Fibroblast of lung (primary cell): ENCODE data around the gene EIF4G2. TPM values are rescaled to one million over a fixed set of nuclear protein-coding genes. Genes with fewer than 3 reads are reported as not detected.
A peak's percentile ranks its signal among the peaks of the same experiment; 100 is the strongest.
"Not testable (repeated sequence)": the region's sequence is repeated elsewhere in the genome, so short reads cannot be mapped to it uniquely, and the experiment has no call there.

ENCODE experiments used
- DNase-seq, 2 donors: peaks; one replicate each; pipeline versions ENCODE4 v3.0.0 to v3.0.0-alpha.2; 2010; ENCODE audit warnings: low read depth in 2 of 2
- H2AFZ ChIP-seq: 2 replicates; pipeline ENCODE4 v1.5.1; 2012; ENCODE audit warnings: low read length, control low read depth, inconsistent platforms
- H3K27ac ChIP-seq: 2 replicates; pipeline ENCODE4 v1.5.1; 2011; ENCODE audit warnings: low read length, control low read depth; ENCODE audit not compliant: insufficient read depth
- H3K27me3 ChIP-seq: 2 replicates; pipeline ENCODE4 v1.5.1; 2011; ENCODE audit warnings: mild to moderate bottlenecking, low read length; ENCODE audit not compliant: control insufficient read depth, insufficient read depth
- H3K36me3 ChIP-seq: 2 replicates; pipeline ENCODE4 v1.5.1; 2011; ENCODE audit warnings: low read length; ENCODE audit not compliant: control insufficient read depth, insufficient read depth
- H3K4me1 ChIP-seq: 2 replicates; pipeline ENCODE4 v1.5.1; 2011; ENCODE audit warnings: low read length; ENCODE audit not compliant: control insufficient read depth, insufficient read depth; ENCODE audit errors: extremely low read depth
- H3K4me2 ChIP-seq: 2 replicates; pipeline ENCODE4 v1.5.1; 2011; ENCODE audit warnings: low read length, control low read depth; ENCODE audit not compliant: insufficient read depth; ENCODE audit errors: extremely low read depth
- H3K4me3 ChIP-seq, 4 experiments: fragments of 200-600 bp in 1 of 4; sonication (generic) in 1 of 4; replicated peaks in 1 of 4; 2 replicates each; pipeline ENCODE4 v1.5.1; 2011 to 2016; ENCODE audit warnings: low read length in 4 of 4, low read depth in 3 of 4, mild to moderate bottlenecking in 3 of 4, control low read depth in 2 of 4, inconsistent platforms in 1 of 4, mixed read lengths in 1 of 4; ENCODE audit not compliant: insufficient read depth in 1 of 4; ENCODE audit errors: control extremely low read depth in 1 of 4
- H3K79me2 ChIP-seq: 2 replicates; pipeline ENCODE4 v1.5.1; 2012; ENCODE audit warnings: mild to moderate bottlenecking, low read length, inconsistent platforms; ENCODE audit not compliant: control insufficient read depth, insufficient read depth
- H3K9ac ChIP-seq: 2 replicates; pipeline ENCODE4 v1.5.1; 2011; ENCODE audit warnings: mild to moderate bottlenecking, low read length, control low read depth; ENCODE audit not compliant: insufficient read depth
- H3K9me3 ChIP-seq: 2 replicates; pipeline ENCODE4 v1.5.1; 2012; ENCODE audit warnings: low read depth, low read length; ENCODE audit not compliant: control insufficient read depth, insufficient read depth
- H4K20me1 ChIP-seq: 2 replicates; pipeline ENCODE4 v1.5.1; 2011; ENCODE audit warnings: low read length; ENCODE audit not compliant: control insufficient read depth, insufficient read depth; ENCODE audit errors: extremely low read depth
- EZH2 ChIP-seq: IDR thresholded peaks from 2 replicates; pipeline ENCODE4 v1.5.1; 2012; ENCODE audit warnings: low read length, control low read depth, mild to moderate bottlenecking; ENCODE audit errors: missing control alignments
- polyA plus RNA-seq, 2 donors: library from polyadenylated mRNA; depleted of rRNA in 1 of 2; stranded (reverse) in 1 of 2; unstranded in 1 of 2; fragments of >200 nt; gene quantifications; 2 replicates each; pipeline ENCODE4 v1.2.1, GENCODE V29; 2011 to 2012; ENCODE audit warnings: missing spikeins in 1 of 2
- total RNA-seq: library from RNA; depleted of rRNA; stranded (reverse); fragments of >200 nt; gene quantifications from 2 replicates; pipeline ENCODE4 v1.2.1, GENCODE V29; 2014
- TF ChIP-seq, protein P1 (sequence below), 2 donors: IDR thresholded peaks in 1 of 2; conservative IDR thresholded peaks in 1 of 2; 1 replicate in 1 of 2; 2 replicates in 1 of 2; pipeline ENCODE4 v1.5.1; 2011 to 2012; ENCODE audit warnings: low read length in 2 of 2, control low read depth in 1 of 2, inconsistent platforms in 1 of 2, low read depth in 1 of 2, mild to moderate bottlenecking in 1 of 2

Gene EIF4G2
- total and polyA plus RNA-seq, 2 donors (not counting 1 experiment from before 2014, with no cell fraction given): 964 to 1,178 TPM

DNA sequence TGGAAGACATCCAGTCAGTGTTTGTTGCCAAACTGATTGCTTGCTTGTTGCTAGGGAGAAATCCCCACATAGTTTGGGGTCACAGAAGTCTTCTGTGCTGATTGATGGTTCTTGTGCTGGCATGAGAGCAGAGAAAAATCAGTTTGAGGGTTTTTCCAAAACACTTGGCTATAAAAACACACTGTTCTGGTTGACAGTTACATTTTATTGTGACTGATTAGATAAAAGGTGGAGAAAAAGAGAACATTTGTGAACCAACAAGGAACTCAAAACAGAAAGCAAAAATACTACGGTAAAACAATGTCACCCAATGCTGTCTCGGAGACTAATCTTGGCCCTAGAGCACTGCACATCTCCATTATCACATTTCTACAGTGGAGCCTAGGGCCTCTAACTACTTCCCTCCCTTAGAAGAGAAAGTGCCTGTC is 14.4 kb upstream of the EIF4G2 start:
- Histone ChIP-seq H4K20me1 (no peaks in the 10 kb centered on the region), H3K4me3 (peak overlapping the region in 1 of 4 experiments; percentile 1), H3K36me3 (no peaks in the 10 kb centered on the region), H3K79me2 (no peaks in the 10 kb centered on the region), H3K4me2 (peak overlapping the region; percentile 48), H3K27ac (no peak overlapping the region), H3K4me1 (peaks cover 5% of the 10 kb centered on the region), H3K27me3 (no peaks in the 10 kb centered on the region), H2AFZ (peak overlapping the region; percentile 25), H3K9me3 (no peaks in the 10 kb centered on the region), H3K9ac (no peak overlapping the region)
- DNase-seq: no peak
- TF ChIP-seq, protein P1, sequence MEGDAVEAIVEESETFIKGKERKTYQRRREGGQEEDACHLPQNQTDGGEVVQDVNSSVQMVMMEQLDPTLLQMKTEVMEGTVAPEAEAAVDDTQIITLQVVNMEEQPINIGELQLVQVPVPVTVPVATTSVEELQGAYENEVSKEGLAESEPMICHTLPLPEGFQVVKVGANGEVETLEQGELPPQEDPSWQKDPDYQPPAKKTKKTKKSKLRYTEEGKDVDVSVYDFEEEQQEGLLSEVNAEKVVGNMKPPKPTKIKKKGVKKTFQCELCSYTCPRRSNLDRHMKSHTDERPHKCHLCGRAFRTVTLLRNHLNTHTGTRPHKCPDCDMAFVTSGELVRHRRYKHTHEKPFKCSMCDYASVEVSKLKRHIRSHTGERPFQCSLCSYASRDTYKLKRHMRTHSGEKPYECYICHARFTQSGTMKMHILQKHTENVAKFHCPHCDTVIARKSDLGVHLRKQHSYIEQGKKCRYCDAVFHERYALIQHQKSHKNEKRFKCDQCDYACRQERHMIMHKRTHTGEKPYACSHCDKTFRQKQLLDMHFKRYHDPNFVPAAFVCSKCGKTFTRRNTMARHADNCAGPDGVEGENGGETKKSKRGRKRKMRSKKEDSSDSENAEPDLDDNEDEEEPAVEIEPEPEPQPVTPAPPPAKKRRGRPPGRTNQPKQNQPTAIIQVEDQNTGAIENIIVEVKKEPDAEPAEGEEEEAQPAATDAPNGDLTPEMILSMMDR (conservative IDR thresholded peaks at IDR 0.05 in 1 of 2, IDR thresholded peaks at IDR 0.05 in 1 of 2; ENCODE audit: low read depth in 1 of 2, low read length in 2 of 2): no peak
- no peak for TF ChIP-seq EZH2

GRCh38 chr11:10822491-10822890 is 13.8 kb upstream of the EIF4G2 start:
- H3K27ac ChIP-seq, H3K4me1 ChIP-seq, H3K27me3 ChIP-seq, DNase-seq, H3K4me2 ChIP-seq, H3K79me2 ChIP-seq, H4K20me1 ChIP-seq, H3K4me3 ChIP-seq, H3K9me3 ChIP-seq, H2AFZ ChIP-seq, H3K9ac ChIP-seq, H3K36me3 ChIP-seq: not testable (repeated sequence)

DNA sequence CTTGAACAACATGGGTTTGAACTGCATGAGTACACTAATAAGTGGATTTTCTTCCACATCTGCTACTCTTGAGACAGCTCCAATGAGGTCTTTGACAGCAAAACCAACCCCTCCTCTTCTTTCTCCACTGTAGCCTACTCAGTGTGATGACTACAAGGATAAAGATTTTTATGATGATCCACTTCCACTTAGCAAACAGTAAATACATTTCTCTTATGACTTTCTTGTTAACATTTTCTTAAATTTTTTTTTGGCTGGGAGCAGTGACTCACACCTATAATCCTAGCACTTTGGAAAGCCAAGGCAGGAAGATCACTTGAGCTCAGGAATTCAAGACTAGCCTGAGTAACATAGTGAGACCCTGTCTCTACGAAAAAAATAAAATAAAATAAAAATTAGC is 9.9 kb upstream of the EIF4G2 start:
- Histone ChIP-seq H3K4me3 (no peak overlapping the region), H3K9me3 (no peaks in the 10 kb centered on the region), H3K9ac (no peak overlapping the region), H2AFZ (no peak overlapping the region), H3K27me3 (no peaks in the 10 kb centered on the region), H4K20me1 (no peaks in the 10 kb centered on the region), H3K4me1 (peaks cover 7% of the 10 kb centered on the region), H3K36me3 (no peaks in the 10 kb centered on the region), H3K27ac (peak overlapping the region; percentile 18), H3K79me2 (no peaks in the 10 kb centered on the region), H3K4me2 (no peak overlapping the region)
- TF ChIP-seq, protein P1 (conservative IDR thresholded peaks at IDR 0.05 in 1 of 2, IDR thresholded peaks at IDR 0.05 in 1 of 2; ENCODE audit: low read depth in 1 of 2, low read length in 2 of 2): no peak
- no peak for TF ChIP-seq EZH2
- peak; percentile 39 to 82 for DNase-seq
